Body of pancreas (tissue), 4 donors: ENCODE measurements around the gene LBP. TPM values are rescaled to one million over a fixed set of nuclear protein-coding genes. Genes with fewer than 3 reads are reported as not detected.

Experiments used
- ATAC-seq: fragments of 150-250 bp; one replicate; pipeline ENCODE4 v1.9.1; 2016
- DNase-seq, 4 donors: peaks; one replicate each; pipeline ENCODE4 v3.0.0-alpha.2; 2019
- H3K27ac ChIP-seq, 4 donors: fragments of 200-600 bp; sonication (generic); 1 replicate in 3 of 4; 2 replicates in 1 of 4; pipeline versions ENCODE4 v1.5.1 to v1.6.1; 2016 to 2019; ENCODE audit warnings: mild to moderate bottlenecking in 1 of 4, mixed read lengths in 1 of 4, moderate library complexity in 1 of 4
- H3K27me3 ChIP-seq, 2 donors: fragments of 200-600 bp; sonication (generic); one replicate each; pipeline ENCODE4 v1.6.0; 2016; ENCODE audit warnings: mild to moderate bottlenecking in 1 of 2
- H3K36me3 ChIP-seq, 2 donors: fragments of 200-600 bp; sonication (generic); replicated peaks in 1 of 2; 2 replicates each; pipeline ENCODE4 v1.5.1; 2016; ENCODE audit warnings: low read depth in 2 of 2; ENCODE audit not compliant: insufficient read depth in 1 of 2
- H3K4me1 ChIP-seq: fragments of 200-600 bp; sonication (generic); one replicate; pipeline ENCODE4 v1.6.0; 2016
- H3K4me3 ChIP-seq, 2 donors: fragments of 200-600 bp; sonication (generic); 1 replicate in 1 of 2; 2 replicates in 1 of 2; pipeline ENCODE4 v1.5.1; 2016 to 2019
- H3K9me3 ChIP-seq, 3 donors: fragments of 200-600 bp; sonication (generic); 1 replicate in 2 of 3; 2 replicates in 1 of 3; pipeline ENCODE4 v1.5.1; 2016
- CTCF ChIP-seq, 7 experiments: fragments of 450-650 bp in 4 of 7; fragments of 200-600 bp in 3 of 7; sonication (generic) in 3 of 7; IDR thresholded peaks; one replicate each; pipeline ENCODE4 v1.5.1; 2016 to 2019; ENCODE audit warnings: antibody characterized with exemption in 7 of 7
- POLR2A ChIP-seq, 3 donors: fragments of 450-650 bp; IDR thresholded peaks; one replicate each; pipeline ENCODE4 v1.6.1; 2016; ENCODE audit warnings: antibody characterized with exemption in 3 of 3, mild to moderate bottlenecking in 2 of 3
- WGBS, 2 donors: methylation state at CpG; one replicate each; pipeline ENCODE4 v1.1.5; 2017; 5-methylcytosine and 5-hydroxymethylcytosine counted together
- intact Hi-C: fragments of 100-400 bp; cut with DNase I; formaldehyde crosslinking; loops from one replicate; pipeline ENCODE4 v1.15.1; 2023
- total RNA-seq, 2 donors: library from RNA; depleted of rRNA; stranded (reverse); fragments of >200 nt; gene quantifications; one replicate each; pipeline ENCODE4 v1.1.0, GENCODE V29; 2016

LBP gene
- total RNA-seq, 2 donors from 2014 or later: 0.66 TPM; not detected in 1

- ATAC-seq: no peak
- H3K4me1 ChIP-seq: no peaks in the 10 kb centered on the region
- no peaks in the 10 kb centered on the region for H3K27me3 ChIP-seq
- WGBS, 2 donors: 78 to 84% methylated on average over 4 of the region's 4 CpGs
- H3K9me3 ChIP-seq: no peaks in the 10 kb centered on the region
- TF ChIP-seq POLR2A (IDR thresholded peaks at IDR 0.05) (no peak), CTCF (IDR thresholded peaks at IDR 0.05) (no peak)
- intact Hi-C loops: no loop called here
- no peaks in the 10 kb centered on the region for H3K36me3 ChIP-seq
- H3K4me3 ChIP-seq: no peak overlapping the region
- no peak overlapping the region for H3K27ac ChIP-seq
- DNase-seq: no peak
Measured at GRCh38 chr20:38316341-38316740, 29.9 kb upstream of the LBP start.

GRCh38 chr20:38317422-38317821, 28.9 kb upstream of the LBP start:
- Histone ChIP-seq H3K27me3 (no peaks in the 10 kb centered on the region), H3K4me3 (no peak overlapping the region), H3K27ac (no peak overlapping the region), H3K36me3 (no peaks in the 10 kb centered on the region), H3K4me1 (no peaks in the 10 kb centered on the region), H3K9me3 (no peaks in the 10 kb centered on the region)
- WGBS, 2 donors: 54 to 61% methylated on average over 3 of the region's 3 CpGs
- ATAC-seq (no peak), DNase-seq (no peak)
- no peak for TF ChIP-seq POLR2A (IDR thresholded peaks at IDR 0.05)
- no peak for TF ChIP-seq CTCF (IDR thresholded peaks at IDR 0.05)
- intact Hi-C loops: no loop called here

- Histone ChIP-seq H3K4me1 (no peaks in the 10 kb centered on the region), H3K4me3 (no peak overlapping the region), H3K36me3 (no peaks in the 10 kb centered on the region), H3K9me3 (no peaks in the 10 kb centered on the region), H3K27ac (no peak overlapping the region), H3K27me3 (no peaks in the 10 kb centered on the region)
- ATAC-seq: no peak
- intact Hi-C loops: no loop called here
- TF ChIP-seq CTCF (IDR thresholded peaks at IDR 0.05): no peak
- TF ChIP-seq POLR2A (IDR thresholded peaks at IDR 0.05): no peak
- 35 to 43% methylated on average over 6 of the region's 6 CpGs for WGBS, 2 donors
- DNase-seq: no peak
Measured at GRCh38 chr20:38320221-38320620, 26.1 kb upstream of the LBP start.

GRCh38 chr20:38321959-38322598, 24.2 kb upstream of the LBP start:
- no peak for TF ChIP-seq POLR2A (IDR thresholded peaks at IDR 0.05)
- peak; percentile 19 to 42 (median 29) for TF ChIP-seq CTCF (IDR thresholded peaks at IDR 0.05)
- 3 to 4% methylated on average over 5 of the region's 5 CpGs for WGBS, 2 donors
- H3K4me3 ChIP-seq: no peak overlapping the region
- H3K4me1 ChIP-seq: no peaks in the 10 kb centered on the region
- ATAC-seq (no peak), DNase-seq (peak in 3 of 4 donors; percentile 20 to 36 (median 24))
- H3K27ac ChIP-seq: no peak overlapping the region
- H3K36me3 ChIP-seq: no peaks in the 10 kb centered on the region
- intact Hi-C loops: no loop called here
- no peaks in the 10 kb centered on the region for H3K9me3 ChIP-seq
- H3K27me3 ChIP-seq: no peaks in the 10 kb centered on the region

GRCh38 chr20:38324159-38324558, 22.1 kb upstream of the LBP start:
- no peak for ATAC-seq
- Histone ChIP-seq H3K4me3 (no peak overlapping the region), H3K27me3 (no peaks in the 10 kb centered on the region), H3K36me3 (no peaks in the 10 kb centered on the region), H3K4me1 (no peaks in the 10 kb centered on the region), H3K27ac (no peak overlapping the region), H3K9me3 (no peaks in the 10 kb centered on the region)
- intact Hi-C loops: no loop called here
- TF ChIP-seq CTCF (IDR thresholded peaks at IDR 0.05): no peak
- no peak for TF ChIP-seq POLR2A (IDR thresholded peaks at IDR 0.05)
- WGBS, 2 donors: 77 to 91% methylated on average over 3 of the region's 3 CpGs
- DNase-seq: no peak
